ENCODE data around the gene RAB11FIP3.

GRCh38 chr16:527015-527903, 101.8 kb downstream of the RAB11FIP3 start, which contains the start of gene CAPN15:
- TF ChIP-seq CTCF (IDR thresholded peaks at IDR 0.05 in 4 of 5, conservative IDR thresholded peaks at IDR 0.05 in 1 of 5) (peak; percentile 26 to 57 (median 40)), POLR2A (IDR thresholded peaks at IDR 0.05) (peak; percentile 93)

All from gastrocnemius medialis (tissue), 4 donors.